Superior temporal gyrus (tissue), 1 donor: ENCODE data around the gene DCAF15.

Experiments used
- DNase-seq: peaks from one replicate; pipeline ENCODE4 v3.0.0-alpha.2; 2016; ENCODE audit errors: extremely low spot score

DCAF15 gene

DNA sequence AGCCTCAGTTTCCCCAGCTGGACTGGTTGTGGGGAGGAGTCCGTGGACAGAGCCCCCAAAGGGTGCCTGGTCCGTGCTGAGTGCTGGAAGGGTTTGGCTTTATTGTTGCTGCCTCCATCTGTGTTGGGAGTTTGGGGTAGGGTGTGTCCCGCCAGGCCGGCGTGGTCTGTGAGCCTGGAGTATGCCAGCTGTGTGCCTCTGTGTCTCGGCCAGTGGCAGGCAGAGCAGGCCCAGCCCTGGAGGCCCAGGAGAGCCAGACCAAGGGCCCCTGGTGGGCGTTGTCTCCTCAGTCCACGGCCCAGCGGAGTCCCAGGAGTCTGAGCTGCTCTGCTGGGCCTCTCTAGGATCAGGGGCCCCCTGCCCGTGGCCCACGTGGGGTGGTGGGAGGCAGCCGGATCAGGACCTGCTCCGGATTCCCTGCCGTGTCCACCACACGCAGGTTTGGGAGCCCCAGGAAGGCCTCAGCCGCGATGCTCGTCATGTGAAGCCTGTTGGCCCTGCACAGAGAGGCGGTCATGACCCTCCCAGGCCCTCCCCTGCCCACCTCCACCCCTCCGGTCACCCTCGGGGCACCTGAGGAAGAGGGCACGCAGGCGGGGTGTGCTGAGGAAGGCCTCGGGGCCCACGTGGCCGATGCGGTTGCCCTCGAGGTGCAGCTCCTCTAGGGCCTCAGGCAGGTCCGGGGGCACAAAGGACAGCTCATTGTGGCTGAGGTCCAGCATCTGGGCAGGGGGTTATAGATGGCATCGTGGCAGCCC is 20.7 kb upstream of the DCAF15 start:
- DNase-seq: no peak

DNA sequence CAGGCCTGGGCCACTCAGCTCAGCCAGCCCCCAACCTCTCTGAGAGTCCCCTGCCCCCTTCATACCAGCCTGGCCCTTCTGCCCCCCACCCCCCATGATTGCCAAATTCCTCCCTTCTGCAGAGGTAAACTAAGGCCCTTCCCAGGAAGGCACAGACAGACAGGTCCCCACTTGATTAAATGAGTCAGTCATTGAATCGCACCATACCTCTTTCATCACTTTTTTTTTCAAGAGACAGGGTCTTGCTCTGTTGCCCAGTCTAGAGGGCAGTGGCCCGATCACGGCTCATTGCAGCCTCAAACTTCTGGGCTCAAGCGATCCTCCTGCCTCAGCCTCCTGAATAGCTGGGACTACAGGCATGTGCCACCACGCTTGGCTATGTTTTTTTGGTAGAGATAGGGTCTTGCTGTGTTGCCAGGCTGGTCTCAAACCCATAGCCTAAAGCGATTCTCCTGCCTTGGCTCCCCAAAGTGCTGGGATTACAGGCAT is 20.1 kb upstream of the DCAF15 start:
- no peak for DNase-seq

DNA sequence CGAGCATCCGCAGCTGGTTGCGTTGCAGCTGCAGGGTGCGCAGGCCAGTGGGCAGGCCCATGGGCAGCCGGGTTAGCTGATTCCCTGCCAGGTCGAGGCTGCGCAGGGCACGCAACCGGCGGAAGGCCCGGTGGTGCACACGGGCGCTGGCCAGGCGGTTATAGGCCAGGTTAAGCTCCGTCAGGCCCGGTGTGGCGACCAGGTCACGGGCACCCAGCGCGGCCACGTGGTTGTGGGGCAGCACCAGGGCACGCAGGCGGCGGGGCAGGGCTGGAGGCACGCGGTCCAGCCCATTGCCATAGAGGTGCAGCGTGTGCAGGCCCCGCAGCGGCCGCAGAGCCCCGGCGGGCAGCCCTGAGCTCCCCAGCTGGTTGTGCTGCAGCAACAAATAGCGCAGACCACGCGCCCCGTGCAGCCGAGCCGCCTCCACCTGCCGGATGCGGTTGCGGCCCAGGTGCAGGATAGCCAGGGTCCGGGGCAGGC is 19.4 kb upstream of the DCAF15 start:
- no peak for DNase-seq

DNA sequence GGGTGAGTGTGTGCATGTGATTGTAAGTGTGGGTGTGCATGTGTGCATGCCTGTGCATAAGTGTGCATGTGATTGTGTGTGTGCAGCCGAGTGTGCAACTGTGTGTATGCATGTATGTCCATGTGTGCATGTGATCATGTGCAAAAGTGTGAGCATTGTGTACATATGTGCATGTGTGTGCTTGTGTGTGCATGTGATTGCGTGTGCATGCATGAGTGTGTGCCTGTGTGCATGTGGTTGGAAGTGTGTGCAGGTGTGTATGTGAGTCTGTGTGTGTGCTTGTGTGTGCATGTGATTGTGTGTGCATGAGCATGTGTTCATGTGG is 17.6 kb upstream of the DCAF15 start:
- DNase-seq: no peak

DNA sequence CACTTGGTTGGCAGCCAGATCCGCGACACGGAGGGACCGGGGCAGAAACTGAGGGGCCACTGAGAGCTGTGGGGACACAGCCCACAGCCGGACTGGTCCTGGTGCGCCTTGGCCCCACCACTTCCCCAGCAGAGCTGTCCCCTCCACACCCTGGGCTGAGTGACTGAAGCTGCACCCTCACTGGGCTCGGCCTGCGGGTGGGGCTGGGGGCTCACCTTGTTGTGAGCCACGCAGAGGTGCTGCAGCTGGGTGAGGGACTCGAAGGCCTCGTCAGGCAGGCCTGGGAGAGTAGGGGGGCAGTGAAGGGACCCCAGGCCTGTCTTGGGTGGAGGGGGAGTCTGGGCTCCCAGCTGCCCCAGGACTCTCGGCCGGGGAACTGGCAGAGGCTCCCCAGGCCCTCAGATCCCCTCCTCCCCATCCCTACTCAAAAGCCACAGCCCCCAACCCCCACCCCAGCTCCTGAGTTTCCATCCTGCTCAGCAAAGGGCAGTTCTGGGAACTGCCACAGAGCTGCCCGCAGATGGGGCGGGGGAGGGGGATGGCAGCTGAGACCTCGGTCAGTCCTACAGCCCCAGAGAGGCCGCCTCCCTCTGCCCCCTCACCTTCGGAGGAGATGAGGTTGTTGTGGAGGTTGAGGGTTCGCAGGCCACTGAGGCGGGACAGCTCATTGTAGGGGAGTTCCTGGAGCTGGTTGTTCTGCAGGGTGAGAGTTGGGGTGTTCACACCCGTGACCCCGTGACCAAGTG is 16.4 kb upstream of the DCAF15 start:
- no peak for DNase-seq

DNA sequence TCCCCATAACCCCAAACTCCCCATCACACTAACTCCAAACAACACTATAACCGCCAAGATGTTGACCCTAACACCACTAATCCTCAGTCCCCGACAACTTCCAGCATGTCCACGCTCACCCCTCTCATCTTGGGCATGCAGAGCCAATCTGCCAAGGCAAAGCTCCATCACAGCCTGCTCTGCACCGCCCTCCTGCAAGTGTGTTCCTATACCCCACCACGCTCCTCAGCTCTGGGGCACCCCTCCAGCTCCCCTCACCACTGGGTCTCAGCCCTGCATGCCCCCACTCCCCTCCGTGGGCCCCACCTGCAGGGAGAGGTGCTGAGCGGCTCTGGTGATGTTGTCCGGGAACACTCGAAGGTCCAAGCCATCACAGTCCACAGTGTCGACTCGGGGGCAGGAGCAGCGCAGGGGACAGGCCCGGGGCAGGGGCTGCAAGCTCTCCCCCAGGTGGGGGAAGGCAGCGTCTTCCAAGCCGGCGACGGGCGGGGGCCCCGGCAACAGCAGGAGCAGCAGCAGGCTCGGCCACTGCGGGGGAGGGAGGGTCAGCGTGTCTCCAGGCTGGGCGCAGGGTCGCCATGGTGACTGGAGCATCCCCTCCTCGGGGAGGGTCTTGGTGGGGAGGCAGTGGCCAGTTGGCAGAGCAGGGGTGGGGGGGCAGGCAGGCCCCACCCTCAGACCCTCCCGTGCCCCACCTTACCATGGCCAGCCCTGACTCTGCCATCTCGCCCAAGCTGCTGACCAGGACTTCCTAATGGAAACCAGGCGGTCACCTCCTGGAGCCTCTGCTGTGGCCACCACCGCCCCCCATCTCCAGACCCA is 14.6 kb upstream of the DCAF15 start:
- no peak for DNase-seq

DNA sequence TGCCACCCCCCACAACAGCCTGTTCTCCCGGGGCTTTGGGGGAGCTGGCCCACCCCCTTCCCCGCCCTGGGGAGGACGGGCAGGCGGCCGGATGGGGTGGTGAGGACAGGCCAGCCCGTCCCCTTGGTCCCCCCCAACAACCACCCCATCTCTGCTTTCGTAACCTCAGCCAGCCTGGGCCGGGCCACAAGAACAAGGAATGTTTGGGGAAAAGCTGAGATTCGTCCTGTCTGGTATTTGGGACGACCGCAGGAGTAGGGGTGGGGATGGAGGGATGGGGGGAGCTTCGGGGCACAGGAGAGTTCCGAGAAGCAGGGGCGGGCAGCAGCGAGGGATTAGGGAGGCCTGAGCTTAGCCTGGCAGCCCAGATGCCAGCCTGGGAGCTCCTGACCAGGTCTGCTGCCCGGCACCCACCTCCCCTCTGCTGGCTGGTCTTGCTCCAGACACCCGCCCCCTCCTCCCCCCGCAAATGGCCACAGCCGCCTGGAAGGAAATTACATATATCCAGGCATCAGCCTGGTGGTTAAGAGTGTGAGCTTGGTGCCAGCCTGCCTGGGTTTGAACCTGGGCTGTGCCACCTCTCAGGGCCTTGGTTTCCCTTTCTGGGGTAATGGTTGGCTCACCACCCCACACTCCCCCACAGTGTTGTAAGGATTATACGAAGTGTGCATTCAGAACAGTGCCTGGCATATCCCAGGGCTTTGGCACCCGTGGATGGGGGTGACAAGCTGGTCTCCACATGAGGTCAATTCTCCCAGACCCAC is 13.8 kb upstream of the DCAF15 start, which contains the start of gene PODNL1:
TSS of gene PODNL1 (minus strand) at position 117 of the 764 bp plus-strand sequence. CDS start 236 bp downstream, outside the sequence.
- DNase-seq: no peak

DNA sequence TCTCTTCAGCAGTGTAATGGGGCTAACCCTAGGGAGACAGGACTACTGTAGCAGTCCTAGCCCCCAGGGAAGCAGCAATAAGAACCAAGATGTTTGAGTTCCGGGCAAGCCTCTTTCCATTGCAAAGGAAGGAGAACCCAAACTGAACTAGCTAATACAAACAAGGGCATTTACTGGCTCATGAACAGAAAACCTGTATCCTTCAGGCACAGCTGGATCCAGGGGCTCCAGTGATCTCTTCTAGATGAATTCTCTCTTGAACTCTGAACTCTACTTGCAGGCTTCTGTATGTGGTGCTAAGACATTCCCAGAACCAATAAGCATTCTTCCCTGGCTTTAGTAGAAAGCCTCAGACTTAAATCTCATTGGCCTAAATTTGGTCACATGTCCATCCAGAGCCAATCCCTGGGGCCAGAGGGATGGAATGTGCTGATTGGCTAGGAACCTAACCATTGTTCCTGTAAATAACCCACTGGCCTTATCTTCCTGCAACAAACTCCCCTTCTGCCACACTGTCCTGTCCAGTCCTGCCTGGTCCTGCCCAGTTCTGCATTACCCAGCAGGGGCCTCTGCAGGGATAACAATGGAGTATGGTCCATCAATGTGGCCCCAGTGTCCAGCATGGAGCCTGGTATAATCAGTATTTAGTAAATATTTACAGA is 10.2 kb upstream of the DCAF15 start:
- DNase-seq: no peak

DNA sequence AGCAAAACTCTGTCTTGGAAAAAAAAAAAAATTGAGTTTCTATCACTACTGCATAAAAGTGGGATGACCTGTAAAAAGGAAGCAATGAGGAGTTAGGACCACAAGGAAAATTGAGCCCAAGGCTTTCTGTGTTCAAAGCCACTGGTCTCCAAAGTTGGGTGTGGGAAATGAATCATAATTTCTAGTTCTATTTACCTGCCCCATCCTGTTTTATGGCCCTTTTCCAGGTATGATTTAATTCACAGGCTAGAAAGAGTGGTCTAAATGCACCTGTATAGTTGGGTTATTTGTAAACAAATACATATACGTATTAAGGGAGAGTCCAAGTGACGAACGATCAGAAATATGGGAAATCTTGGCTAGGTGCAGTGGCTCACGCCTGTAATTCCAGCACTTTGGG is 5.9 kb upstream of the DCAF15 start:
- DNase-seq: no peak

DNA sequence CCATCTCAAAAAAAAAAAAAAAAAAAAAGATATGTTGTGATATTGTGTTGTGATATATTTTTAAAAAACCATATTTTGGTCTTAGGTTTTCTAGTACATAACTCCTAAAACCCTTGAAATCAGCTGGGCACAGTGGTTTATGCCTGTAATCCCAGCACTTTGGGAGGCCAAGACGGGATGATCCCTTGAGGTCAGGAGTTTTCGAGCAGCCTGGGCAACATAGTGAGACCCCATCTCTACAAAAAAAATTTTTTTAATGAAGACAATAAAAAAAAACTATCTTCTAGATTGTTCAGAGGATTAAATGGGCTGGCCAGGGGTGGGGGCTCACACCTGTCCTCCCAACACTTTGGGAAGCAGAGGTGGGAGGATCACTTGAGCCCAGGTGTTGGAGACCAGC is 1.3 kb upstream of the DCAF15 start:
- DNase-seq: no peak

DNA sequence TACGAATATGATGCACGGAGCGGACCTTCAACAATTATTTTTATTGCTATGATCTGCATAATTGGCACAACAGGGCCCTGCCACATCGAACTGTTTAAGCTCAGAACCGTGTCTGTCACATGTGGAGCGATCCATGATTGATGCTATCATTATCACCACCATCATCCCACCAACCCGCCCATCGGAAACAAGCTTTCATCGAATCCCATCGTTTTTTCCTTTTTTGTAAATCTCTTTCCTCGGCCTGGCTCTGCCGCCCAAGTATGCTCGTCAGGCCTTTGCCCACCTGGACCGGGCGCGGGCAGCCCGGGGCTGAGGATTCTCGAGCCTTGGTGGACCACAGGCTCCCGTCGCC is 533 bp upstream of the DCAF15 start:
- DNase-seq: no peak

DNA sequence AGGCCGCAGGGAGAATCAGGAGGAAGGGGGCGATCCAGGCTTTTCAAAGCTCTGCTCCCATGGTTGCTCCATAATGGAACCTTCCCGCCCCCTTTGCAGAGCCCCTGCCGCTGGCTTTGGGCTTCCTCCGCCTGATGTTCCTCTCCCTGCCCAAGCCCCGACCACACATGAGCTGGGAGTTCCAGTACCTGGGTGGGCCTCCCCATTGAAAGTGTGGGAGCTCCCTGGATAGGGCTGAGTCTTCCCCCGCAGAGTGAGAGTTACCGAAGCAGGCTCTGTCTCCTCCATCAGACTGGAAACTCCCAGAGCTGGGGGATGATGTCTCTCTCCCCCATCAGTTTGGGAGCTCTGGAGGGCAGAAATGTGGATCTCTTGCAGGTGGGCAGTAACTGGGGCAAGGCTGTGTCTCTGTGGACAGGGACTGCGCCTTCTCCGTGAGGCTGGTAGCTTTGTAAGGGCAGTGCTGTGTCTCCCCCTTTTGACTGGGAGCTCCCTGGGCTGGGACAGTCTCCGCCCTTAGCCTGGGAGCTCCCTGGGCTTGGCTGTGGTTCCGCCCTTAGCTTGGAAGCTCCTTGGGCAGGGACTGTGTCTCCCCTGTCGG is 722 bp downstream of the DCAF15 start:
- DNase-seq: peak; percentile 7

DNA sequence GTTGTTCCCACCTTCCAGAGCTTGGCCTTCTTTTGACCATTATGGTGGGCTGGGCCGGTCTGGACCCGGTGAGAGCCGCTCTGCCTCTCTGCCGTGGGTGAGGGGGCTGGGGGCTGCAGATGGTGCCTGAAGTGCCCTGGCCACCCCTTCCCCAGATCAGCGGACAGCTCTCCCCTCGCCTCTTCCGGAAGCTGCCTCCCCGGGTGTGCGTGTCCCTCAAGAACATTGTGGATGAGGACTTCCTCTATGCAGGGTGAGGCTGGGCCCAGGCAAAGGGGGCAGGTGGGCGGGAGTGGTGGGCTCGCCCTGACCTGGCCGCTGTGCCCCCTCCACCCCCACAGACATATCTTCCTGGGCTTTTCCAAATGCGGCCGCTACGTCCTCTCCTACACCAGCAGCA is 1.9 kb downstream of the DCAF15 start:
- no peak for DNase-seq

DNA sequence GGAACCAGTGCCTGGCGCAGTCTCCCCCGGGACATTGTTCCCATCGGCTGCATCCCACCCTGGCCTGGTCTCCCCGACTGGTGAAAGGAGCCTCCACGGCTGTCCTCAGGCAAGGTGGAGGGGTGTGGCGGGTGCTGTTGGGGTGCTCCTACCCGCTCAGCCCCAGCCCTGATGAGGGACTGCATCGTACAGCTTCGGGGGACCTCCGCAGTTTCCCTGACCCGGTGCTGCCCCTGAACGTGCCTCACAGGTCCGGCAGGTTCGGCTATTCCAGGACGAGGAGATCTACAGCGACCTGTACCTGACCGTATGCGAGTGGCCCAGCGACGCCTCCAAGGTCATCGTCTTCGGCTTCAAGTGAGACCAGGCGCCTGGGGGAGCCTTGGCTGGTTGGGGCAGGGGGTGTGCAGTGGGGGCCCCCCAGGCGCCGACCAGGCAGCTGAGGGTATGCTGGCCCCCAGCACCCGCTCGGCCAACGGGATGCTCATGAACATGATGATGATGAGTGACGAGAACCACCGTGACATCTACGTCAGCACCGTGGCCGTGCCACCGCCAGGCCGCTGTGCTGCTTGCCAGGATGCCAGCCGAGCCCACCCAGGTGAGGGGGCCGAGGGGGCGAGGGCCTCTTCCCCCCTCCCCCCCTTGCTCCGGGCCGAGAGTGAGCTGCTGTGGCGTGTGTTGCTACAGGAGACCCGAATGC is 3.5 kb downstream of the DCAF15 start:
- DNase-seq: no peak

DNA sequence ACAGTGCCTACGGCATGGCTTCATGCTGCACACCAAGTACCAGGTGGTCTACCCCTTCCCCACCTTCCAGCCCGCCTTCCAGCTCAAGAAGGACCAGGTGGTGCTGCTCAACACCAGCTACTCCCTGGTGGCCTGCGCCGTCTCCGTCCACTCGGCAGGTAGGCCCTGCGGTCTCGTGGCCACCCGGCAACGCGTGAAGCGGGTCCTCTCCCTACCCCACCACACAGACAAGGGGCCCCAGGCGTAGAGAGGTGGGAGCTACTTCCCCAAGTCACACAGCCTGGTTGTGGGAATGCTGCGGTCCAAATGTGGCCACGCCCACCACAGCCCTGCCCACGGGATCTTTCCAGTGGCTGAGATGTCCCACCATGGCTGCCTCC is 4.0 kb downstream of the DCAF15 start:
- DNase-seq: no peak

DNA sequence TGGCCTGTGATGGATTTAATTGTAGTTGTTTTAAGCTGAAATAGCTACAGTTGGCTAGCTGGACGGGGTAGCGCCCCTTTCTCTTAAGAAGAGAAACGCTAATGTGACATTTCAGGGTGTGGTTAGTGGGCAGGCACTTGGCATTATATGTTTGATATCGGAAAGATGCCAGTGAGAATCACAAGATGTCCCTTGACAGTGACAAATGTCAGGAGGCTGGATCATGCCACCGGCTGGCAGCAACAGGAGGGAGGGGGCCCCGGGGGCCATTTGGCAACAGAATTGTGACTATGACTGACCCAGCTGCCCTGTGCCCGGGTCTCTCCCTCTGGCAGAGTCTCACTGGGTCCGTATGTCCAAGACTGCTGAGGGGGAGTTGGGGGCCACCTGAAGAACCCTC is 4.7 kb downstream of the DCAF15 start:
- no peak for DNase-seq

DNA sequence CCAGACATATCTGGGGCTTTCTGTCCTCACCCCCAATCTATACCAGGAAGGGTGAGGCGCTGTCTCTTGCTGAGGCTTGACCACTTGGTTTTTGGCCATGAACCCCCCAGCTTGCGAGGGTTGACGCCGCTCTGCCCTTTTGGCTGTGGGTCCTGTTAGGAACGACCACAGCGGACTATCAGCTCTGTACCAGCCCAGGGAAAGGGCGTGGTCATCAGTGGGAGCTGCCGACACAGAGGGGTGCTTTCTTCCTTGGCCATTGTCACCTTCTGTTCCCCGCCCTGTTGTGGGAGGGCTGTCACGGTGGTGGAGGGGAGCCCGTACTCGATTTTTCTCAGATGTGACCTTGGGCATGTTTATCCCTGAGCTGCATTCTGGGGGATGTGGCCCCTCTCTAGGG is 5.7 kb downstream of the DCAF15 start:
- DNase-seq: no peak

DNA sequence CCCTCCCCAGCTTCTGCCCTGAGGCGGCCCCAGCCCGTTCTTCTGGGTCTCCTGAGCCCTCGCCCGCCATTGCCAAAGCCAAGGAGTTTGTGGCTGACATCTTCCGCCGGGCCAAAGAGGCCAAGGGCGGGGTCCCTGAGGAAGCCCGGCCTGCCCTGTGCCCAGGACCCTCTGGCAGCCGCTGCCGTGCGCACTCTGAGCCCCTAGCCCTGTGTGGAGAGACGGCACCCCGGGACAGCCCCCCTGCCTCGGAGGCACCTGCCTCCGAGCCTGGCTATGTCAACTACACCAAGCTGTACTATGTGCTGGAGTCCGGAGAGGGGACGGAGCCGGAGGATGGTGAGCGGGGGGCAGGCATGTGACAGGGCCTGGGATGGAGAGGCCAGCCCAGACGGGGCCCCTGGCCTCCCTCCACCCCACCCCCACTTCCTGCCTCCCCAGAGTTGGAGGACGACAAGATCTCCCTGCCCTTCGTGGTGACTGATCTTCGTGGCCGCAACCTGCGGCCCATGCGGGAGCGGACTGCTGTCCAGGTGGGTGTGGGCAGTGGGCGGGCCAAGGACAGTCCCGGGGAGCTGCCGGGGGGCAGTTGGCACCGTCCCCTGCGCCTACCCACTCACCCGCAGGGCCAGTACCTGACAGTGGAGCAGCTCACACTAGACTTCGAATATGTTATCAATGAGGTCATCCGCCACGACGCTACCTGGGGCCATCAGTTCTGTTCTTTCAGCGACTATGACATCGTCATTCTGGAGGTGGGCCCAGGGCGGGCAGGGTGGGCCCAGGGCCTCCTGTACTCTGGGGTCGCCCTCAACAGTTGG is 7.0 kb downstream of the DCAF15 start:
- no peak for DNase-seq
